ENCODE data around the gene ILF3.

ILF3 gene

DNA sequence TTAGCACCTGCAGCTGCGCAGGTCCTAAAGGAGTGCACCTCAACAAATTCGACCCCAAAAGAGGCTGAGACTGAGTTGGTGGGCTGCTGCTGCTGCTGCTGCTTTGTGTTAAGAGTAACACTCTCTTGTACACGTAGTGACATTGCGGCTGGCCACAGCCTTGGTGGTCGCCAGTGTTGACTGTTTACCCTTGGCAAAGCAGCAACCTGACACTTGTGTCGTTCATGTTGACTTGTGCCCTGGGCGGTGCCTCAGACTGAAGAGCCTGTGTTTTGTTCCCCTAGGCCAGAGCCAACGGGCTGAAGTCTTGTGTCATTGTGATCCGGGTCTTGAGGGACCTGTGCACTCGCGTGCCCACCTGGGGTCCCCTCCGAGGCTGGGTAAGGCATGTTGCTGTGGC, 24.7 kb downstream of the ILF3 start:
- Histone ChIP-seq H4K20me1 (ENCODE audit: control insufficient read depth, insufficient read depth, low read depth, low read length) (peaks cover 7% of the 10 kb centered on the region; the same call in 1 of the 2 replicates), H3K4me2 (ENCODE audit: low read length) (no peak overlapping the region), H3K9me3 (ENCODE audit: control insufficient read depth, insufficient read depth, low read length) (no peaks in the 10 kb centered on the region), H3K27ac (ENCODE audit: low read depth, low read length) (no peak overlapping the region), H3F3A (ENCODE audit: control insufficient read depth, insufficient read depth) (no peaks in the 10 kb centered on the region; the same call in 1 of the 2 replicates), H3K27me3 (ENCODE audit: control insufficient read depth, low read length) (no peaks in the 10 kb centered on the region), H3K79me2 (ENCODE audit: control insufficient read depth, low read length) (peaks cover 84% of the 10 kb centered on the region), H3K36me3 (ENCODE audit: control insufficient read depth, low read length) (peaks cover 94% of the 10 kb centered on the region), H3K9me2 (replicated peaks; ENCODE audit: control insufficient read depth, low read length) (no peaks in the 10 kb centered on the region), H3K4me3 (ENCODE audit: low read length) (no peak overlapping the region), H3K4me1 (ENCODE audit: control insufficient read depth, low read length) (no peaks in the 10 kb centered on the region)
- no peak for TF ChIP-seq EZH2phosphoT487 (IDR thresholded peaks at IDR 0.05; ENCODE audit: borderline replicate concordance, low read length)
- TF ChIP-seq, protein P1, sequence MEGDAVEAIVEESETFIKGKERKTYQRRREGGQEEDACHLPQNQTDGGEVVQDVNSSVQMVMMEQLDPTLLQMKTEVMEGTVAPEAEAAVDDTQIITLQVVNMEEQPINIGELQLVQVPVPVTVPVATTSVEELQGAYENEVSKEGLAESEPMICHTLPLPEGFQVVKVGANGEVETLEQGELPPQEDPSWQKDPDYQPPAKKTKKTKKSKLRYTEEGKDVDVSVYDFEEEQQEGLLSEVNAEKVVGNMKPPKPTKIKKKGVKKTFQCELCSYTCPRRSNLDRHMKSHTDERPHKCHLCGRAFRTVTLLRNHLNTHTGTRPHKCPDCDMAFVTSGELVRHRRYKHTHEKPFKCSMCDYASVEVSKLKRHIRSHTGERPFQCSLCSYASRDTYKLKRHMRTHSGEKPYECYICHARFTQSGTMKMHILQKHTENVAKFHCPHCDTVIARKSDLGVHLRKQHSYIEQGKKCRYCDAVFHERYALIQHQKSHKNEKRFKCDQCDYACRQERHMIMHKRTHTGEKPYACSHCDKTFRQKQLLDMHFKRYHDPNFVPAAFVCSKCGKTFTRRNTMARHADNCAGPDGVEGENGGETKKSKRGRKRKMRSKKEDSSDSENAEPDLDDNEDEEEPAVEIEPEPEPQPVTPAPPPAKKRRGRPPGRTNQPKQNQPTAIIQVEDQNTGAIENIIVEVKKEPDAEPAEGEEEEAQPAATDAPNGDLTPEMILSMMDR (IDR thresholded peaks at IDR 0.05; ENCODE audit: low read depth, low read length, poor library complexity, severe bottlenecking): no peak

DNA sequence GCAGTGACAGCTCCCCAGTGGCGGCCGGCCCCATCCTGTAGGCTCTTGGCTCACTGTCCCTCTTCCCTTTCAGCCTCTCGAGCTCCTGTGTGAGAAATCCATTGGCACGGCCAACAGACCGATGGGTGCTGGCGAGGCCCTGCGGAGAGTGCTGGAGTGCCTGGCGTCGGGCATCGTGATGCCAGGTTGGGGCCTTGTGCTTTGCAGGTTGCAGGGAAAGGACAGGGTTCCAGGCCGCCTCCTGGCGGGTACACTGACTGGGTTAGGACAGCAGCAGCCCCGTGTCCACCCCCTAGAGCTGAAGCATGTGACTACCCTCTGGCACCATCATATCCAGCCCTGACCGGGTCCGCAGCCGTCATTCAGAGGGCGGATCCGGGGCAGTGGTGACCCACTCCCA, 25.6 kb downstream of the ILF3 start:
- peaks cover 79% of the 10 kb centered on the region for H3K79me2 ChIP-seq (ENCODE audit: control insufficient read depth, low read length)
- no peak overlapping the region for H3K4me2 ChIP-seq (ENCODE audit: low read length)
- no peaks in the 10 kb centered on the region for H3K9me2 ChIP-seq (replicated peaks; ENCODE audit: control insufficient read depth, low read length)
- TF ChIP-seq EZH2phosphoT487 (IDR thresholded peaks at IDR 0.05; ENCODE audit: borderline replicate concordance, low read length): no peak
- TF ChIP-seq, protein P1 (IDR thresholded peaks at IDR 0.05; ENCODE audit: low read depth, low read length, poor library complexity, severe bottlenecking): no peak
- H3K9me3 ChIP-seq (ENCODE audit: control insufficient read depth, insufficient read depth, low read length): no peaks in the 10 kb centered on the region
- peaks cover 3% of the 10 kb centered on the region for H3F3A ChIP-seq (ENCODE audit: control insufficient read depth, insufficient read depth)
- peaks cover 7% of the 10 kb centered on the region; the same call in 1 of the 2 replicates for H4K20me1 ChIP-seq (ENCODE audit: control insufficient read depth, insufficient read depth, low read depth, low read length)
- H3K4me1 ChIP-seq (ENCODE audit: control insufficient read depth, low read length): no peaks in the 10 kb centered on the region
- H3K27me3 ChIP-seq (ENCODE audit: control insufficient read depth, low read length): no peaks in the 10 kb centered on the region
- H3K36me3 ChIP-seq (ENCODE audit: control insufficient read depth, low read length): peaks cover 95% of the 10 kb centered on the region
- no peak overlapping the region for H3K4me3 ChIP-seq (ENCODE audit: low read length)
- no peak overlapping the region for H3K27ac ChIP-seq (ENCODE audit: low read depth, low read length)

DNA sequence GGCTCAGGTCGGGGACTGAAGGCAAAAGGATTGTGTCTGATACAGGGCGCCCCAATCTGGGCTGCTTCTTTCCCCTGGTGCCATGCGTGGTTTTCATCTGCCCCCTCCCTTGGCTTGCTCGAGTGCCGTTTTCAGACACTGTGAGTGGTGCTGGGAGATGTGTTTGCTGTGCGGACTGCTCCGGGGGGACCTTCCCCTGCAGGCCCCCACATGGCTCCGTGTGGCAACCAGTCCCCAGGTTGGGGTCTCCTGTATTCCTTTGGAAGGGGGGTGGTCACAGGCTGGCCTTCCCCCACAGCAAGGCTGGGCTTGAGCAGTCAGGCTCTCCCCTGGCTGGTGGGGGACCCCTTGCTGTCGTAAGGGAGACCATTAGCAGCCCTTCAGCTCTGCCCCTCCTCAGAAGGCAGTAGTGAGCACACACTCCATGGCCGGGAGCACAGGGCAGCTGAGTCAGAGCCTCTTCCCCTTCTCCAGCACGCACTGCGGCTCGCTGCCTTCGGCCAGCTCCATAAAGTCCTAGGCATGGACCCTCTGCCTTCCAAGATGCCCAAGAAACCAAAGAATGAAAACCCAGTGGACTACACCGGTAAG, 26.5 kb downstream of the ILF3 start:
- Histone ChIP-seq H3K36me3 (ENCODE audit: control insufficient read depth, low read length) (peaks cover 95% of the 10 kb centered on the region), H3K27me3 (ENCODE audit: control insufficient read depth, low read length) (no peaks in the 10 kb centered on the region), H3K79me2 (ENCODE audit: control insufficient read depth, low read length) (peaks cover 74% of the 10 kb centered on the region), H3K4me1 (ENCODE audit: control insufficient read depth, low read length) (no peaks in the 10 kb centered on the region), H4K20me1 (ENCODE audit: control insufficient read depth, insufficient read depth, low read depth, low read length) (peaks cover 7% of the 10 kb centered on the region; the same call in 1 of the 2 replicates), H3K4me3 (ENCODE audit: low read length) (no peak overlapping the region), H3F3A (ENCODE audit: control insufficient read depth, insufficient read depth) (peaks cover 6% of the 10 kb centered on the region), H3K9me3 (ENCODE audit: control insufficient read depth, insufficient read depth, low read length) (no peaks in the 10 kb centered on the region), H3K9me2 (replicated peaks; ENCODE audit: control insufficient read depth, low read length) (no peaks in the 10 kb centered on the region), H3K4me2 (ENCODE audit: low read length) (no peak overlapping the region), H3K27ac (ENCODE audit: low read depth, low read length) (no peak overlapping the region)
- TF ChIP-seq, protein P1 (IDR thresholded peaks at IDR 0.05; ENCODE audit: low read depth, low read length, poor library complexity, severe bottlenecking): no peak
- no peak for TF ChIP-seq EZH2phosphoT487 (IDR thresholded peaks at IDR 0.05; ENCODE audit: borderline replicate concordance, low read length)
